ENCODE measurements around the gene HOXA13. TPM values are rescaled to one million over a fixed set of nuclear protein-coding genes. Genes with fewer than 3 reads are reported as not detected.

Gene HOXA13
- total RNA-seq, 1 experiment from 2014 or later, result not detected

DNA sequence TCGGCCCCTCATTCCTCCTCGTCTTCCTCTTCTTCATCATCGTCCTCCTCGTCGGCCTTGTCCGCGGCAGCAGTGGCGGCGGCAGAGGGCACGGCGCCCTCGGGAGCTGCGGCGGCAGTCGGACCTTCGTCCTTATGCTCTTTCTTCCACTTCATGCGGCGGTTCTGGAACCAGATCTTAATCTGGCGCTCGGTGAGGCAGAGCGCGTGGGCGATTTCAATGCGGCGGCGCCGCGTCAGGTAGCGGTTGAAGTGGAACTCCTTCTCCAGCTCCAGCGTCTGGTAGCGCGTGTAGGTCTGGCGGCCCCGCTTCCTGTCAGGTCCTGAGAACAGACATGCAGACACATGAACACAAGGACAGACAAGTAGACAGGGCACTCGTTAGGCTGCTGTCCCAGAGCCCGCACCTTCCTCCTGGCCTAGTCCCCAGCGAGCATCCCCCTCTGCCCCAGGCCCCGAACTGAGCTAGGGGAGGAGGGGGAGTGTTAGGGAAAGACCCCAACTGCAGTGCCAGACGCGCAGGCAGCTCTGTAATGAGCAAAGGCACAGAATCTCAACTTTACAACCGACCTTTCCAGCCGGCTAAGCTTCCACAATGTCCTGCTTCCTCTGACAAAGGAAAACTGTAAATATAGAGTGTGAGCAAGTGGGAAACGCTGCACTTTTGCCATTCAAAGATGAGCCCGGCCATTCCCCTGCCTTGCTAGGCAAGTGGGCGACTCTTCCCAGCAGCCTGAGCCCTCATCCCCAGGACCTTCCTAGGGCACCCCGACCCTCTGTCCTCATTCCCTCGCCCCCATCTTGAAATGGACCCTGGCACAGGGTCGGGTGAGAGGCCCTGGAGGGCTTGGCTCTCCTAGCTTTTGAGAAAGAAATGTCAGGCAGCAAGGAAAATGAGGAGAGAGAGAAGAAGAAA lies 44.7 kb downstream of the HOXA13 start:
- no peaks in the 10 kb centered on the region for H3K4me1 ChIP-seq (ENCODE audit: insufficient read depth, low read length)
- no peak overlapping the region; the same call in 1 of the 2 replicates for H3K14ac ChIP-seq (ENCODE audit: insufficient read depth, low read length)
- no peak overlapping the region for H2AK5ac ChIP-seq (ENCODE audit: insufficient read length, low read length)
- no CpG with 5 or more reads among the region's 48 CpGs for WGBS (ENCODE audit: extremely low coverage, insufficient read length, low lambda C conversion rate)
- no peak overlapping the region for H4K8ac ChIP-seq (replicated peaks; ENCODE audit: insufficient read length, low read depth, low read length)
- H3K23me2 ChIP-seq (ENCODE audit: insufficient read length, low read depth, low read length, poor library complexity, severe bottlenecking), result no peaks in the 10 kb centered on the region
- H4K5ac ChIP-seq (ENCODE audit: insufficient read length, low read depth, low read length), result no peak overlapping the region
- no peak overlapping the region for H3K27ac Mint-ChIP-seq
- no peak overlapping the region for H3K4ac ChIP-seq (ENCODE audit: low read depth, low read length)
- H3K79me1 ChIP-seq (ENCODE audit: insufficient read depth, low read depth, low read length, poor library complexity, severe bottlenecking), result no peaks in the 10 kb centered on the region
- no peak overlapping the region for H3K4me2 ChIP-seq (ENCODE audit: insufficient read depth, insufficient read length, low read length)
- no peaks in the 10 kb centered on the region for H3K79me2 ChIP-seq (ENCODE audit: insufficient read depth, low read length)
- no peak overlapping the region for H2BK12ac ChIP-seq (ENCODE audit: insufficient read length, low read depth, low read length)
- H3K4me1 Mint-ChIP-seq, result peaks cover 13 to 22% of the 10 kb centered on the region in 2 experiments
- no peak overlapping the region for H2BK15ac ChIP-seq (ENCODE audit: low read depth, low read length)
- H3K27ac ChIP-seq (ENCODE audit: insufficient read length, low read depth, low read length), result no peak overlapping the region
- H3K23ac ChIP-seq (ENCODE audit: insufficient read length, low read depth, low read length), result no peak overlapping the region
- H3K56ac ChIP-seq (ENCODE audit: insufficient read length, low read depth, low read length), result no peak overlapping the region
- H4K91ac ChIP-seq (ENCODE audit: insufficient read length, low read depth, low read length), result no peak overlapping the region
- peaks cover 99% of the 10 kb centered on the region for H3K27me3 ChIP-seq (ENCODE audit: insufficient read depth, low read length)
- H3K9me3 Mint-ChIP-seq, result peaks cover 16 to 29% of the 10 kb centered on the region in 2 experiments
- no peak for DNase-seq
- no peak overlapping the region for H3K18ac ChIP-seq (ENCODE audit: insufficient read length, low read depth, low read length)
- peaks cover 100% of the 10 kb centered on the region for H3K27me3 Mint-ChIP-seq (ENCODE audit: low read depth)
- H2AFZ ChIP-seq (ENCODE audit: low read length), result no peak overlapping the region
- no peak overlapping the region for H3K9ac ChIP-seq (ENCODE audit: extremely low read depth, insufficient read length, low read length)
- peaks cover 0 to 6% (median 0%) of the 10 kb centered on the region in 3 experiments; a peak in 3 of 7 replicates for H3K36me3 Mint-ChIP-seq (ENCODE audit: insufficient read depth in 1 of 3, low read depth in 3 of 3)
- H3K4me3 Mint-ChIP-seq, result peak overlapping the region in 1 of 2 experiments; percentile 52; a peak in 1 of 5 replicates
- no peaks in the 10 kb centered on the region for H4K20me1 ChIP-seq (ENCODE audit: control insufficient read depth, insufficient read depth, insufficient read length)
- no peak overlapping the region for H2BK5ac ChIP-seq (ENCODE audit: insufficient read length, low read length)
- H2BK120ac ChIP-seq (ENCODE audit: low read depth, low read length, poor library complexity, severe bottlenecking), result no peak overlapping the region
- TF ChIP-seq, protein P1, sequence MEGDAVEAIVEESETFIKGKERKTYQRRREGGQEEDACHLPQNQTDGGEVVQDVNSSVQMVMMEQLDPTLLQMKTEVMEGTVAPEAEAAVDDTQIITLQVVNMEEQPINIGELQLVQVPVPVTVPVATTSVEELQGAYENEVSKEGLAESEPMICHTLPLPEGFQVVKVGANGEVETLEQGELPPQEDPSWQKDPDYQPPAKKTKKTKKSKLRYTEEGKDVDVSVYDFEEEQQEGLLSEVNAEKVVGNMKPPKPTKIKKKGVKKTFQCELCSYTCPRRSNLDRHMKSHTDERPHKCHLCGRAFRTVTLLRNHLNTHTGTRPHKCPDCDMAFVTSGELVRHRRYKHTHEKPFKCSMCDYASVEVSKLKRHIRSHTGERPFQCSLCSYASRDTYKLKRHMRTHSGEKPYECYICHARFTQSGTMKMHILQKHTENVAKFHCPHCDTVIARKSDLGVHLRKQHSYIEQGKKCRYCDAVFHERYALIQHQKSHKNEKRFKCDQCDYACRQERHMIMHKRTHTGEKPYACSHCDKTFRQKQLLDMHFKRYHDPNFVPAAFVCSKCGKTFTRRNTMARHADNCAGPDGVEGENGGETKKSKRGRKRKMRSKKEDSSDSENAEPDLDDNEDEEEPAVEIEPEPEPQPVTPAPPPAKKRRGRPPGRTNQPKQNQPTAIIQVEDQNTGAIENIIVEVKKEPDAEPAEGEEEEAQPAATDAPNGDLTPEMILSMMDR (conservative IDR thresholded peaks at IDR 0.05), result no peak
- no peaks in the 10 kb centered on the region for H3K9me3 ChIP-seq (ENCODE audit: control insufficient read depth, low read depth, low read length)
- no peak overlapping the region for H2BK20ac ChIP-seq (ENCODE audit: low read depth, low read length, poor library complexity, severe bottlenecking)
- H3T11ph ChIP-seq (ENCODE audit: low read length), result no peak overlapping the region

All from H9 (cell line).